ENCODE measurements around the gene JDP2.

JDP2 gene

DNA sequence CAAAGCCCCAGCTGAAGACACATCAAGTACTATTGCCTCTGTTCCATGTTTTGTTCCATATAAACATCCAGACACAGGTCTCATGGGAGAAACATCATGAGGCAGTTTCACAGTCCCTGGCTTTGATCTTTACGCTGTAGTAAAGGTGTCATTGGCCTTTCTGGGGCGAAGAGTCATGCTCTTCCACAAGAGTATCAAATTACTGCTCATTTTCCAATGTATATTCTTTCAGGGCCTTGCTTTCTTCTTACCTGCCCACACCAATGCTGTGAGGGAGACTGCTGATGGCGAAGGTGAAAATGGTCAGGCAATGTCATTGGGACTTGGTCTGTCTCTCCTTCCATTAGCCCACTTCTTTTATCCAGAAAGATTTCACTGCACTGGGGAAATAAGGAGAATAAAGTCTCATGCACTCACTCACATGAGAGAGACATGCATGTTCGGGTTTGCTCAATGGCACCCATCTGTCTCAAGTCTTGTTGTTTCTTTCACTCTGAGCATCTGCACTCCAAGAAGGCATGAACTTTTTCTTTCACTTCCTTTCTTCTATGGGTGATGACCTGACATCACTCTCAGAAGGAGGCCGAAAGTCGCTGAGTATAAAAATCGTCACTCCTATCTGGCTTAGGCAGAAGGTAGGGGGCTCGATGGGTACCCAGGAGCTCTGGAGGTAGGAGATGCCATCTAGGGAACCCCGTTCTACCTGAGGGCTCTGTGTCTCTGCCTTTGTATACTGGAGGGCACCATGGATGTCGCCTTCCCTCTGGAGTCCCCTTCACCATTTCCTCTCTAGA is 1.3 kb upstream of the JDP2 start:
- peaks cover 29% of the 10 kb centered on the region; the same call in 1 of the 2 replicates for H4K20me1 ChIP-seq
- H3K36me3 ChIP-seq: peaks cover under 1% of the 10 kb centered on the region; the same call in 1 of the 2 replicates
- no peaks in the 10 kb centered on the region for H3K9me3 ChIP-seq
- H3K9ac ChIP-seq: peak overlapping the region; percentile 81
- H3K27ac ChIP-seq: peak overlapping the region; percentile 78; the same call in 1 of the 2 replicates
- H3K4me2 ChIP-seq: peak overlapping the region; percentile 97
- TF ChIP-seq Cebpa-rat (IDR thresholded peaks at IDR 0.05): no peak
- H3K27me3 ChIP-seq: peaks cover 22% of the 10 kb centered on the region; the same call in 1 of the 2 replicates
- peaks cover 49% of the 10 kb centered on the region for H3K4me1 ChIP-seq
- peak overlapping the region; percentile 87 for H3K4me3 ChIP-seq

GRCh38 chr14:75427126-75427481 is 718 bp upstream of the JDP2 start:
- Histone ChIP-seq H3K9ac (peak overlapping the region; percentile 81), H3K4me3 (peak overlapping the region; percentile 87)

GRCh38 chr14:75428230-75429104 is 645 bp downstream of the JDP2 start:
- no peak for TF ChIP-seq Cebpa-rat (IDR thresholded peaks at IDR 0.05)
- peaks cover 66% of the 10 kb centered on the region for H3K4me1 ChIP-seq
- peak overlapping the region; percentile 78 for H3K27ac ChIP-seq
- H3K27me3 ChIP-seq: peaks cover 22% of the 10 kb centered on the region; the same call in 1 of the 2 replicates
- peak overlapping the region; percentile 87 for H3K4me3 ChIP-seq
- peaks cover 42% of the 10 kb centered on the region; the same call in 1 of the 2 replicates for H4K20me1 ChIP-seq
- H3K4me2 ChIP-seq: peak overlapping the region; percentile 97
- H3K9ac ChIP-seq: peak overlapping the region; percentile 81
- H3K36me3 ChIP-seq: peaks cover 14% of the 10 kb centered on the region
- H3K9me3 ChIP-seq: no peaks in the 10 kb centered on the region

More at GRCh38 chr14:75427126-75427481, 718 bp upstream of the JDP2 start:
- peaks cover 35% of the 10 kb centered on the region; the same call in 1 of the 2 replicates for H4K20me1 ChIP-seq
- peaks cover 22% of the 10 kb centered on the region; the same call in 1 of the 2 replicates for H3K27me3 ChIP-seq
- H3K36me3 ChIP-seq: peaks cover 6% of the 10 kb centered on the region
- peak overlapping the region; percentile 97 for H3K4me2 ChIP-seq
- peaks cover 55% of the 10 kb centered on the region for H3K4me1 ChIP-seq
- H3K9me3 ChIP-seq: no peaks in the 10 kb centered on the region
- no peak for TF ChIP-seq Cebpa-rat (IDR thresholded peaks at IDR 0.05)
- H3K27ac ChIP-seq: peak overlapping the region; percentile 78; the same call in 1 of the 2 replicates

- no peak overlapping the region for H3K9ac ChIP-seq
- H3K27ac ChIP-seq: no peak overlapping the region
- TF ChIP-seq Cebpa-rat (IDR thresholded peaks at IDR 0.05): no peak
These were observed 1.7 kb downstream of the JDP2 start for GRCh38 chr14:75429562-75429961.

DNA sequence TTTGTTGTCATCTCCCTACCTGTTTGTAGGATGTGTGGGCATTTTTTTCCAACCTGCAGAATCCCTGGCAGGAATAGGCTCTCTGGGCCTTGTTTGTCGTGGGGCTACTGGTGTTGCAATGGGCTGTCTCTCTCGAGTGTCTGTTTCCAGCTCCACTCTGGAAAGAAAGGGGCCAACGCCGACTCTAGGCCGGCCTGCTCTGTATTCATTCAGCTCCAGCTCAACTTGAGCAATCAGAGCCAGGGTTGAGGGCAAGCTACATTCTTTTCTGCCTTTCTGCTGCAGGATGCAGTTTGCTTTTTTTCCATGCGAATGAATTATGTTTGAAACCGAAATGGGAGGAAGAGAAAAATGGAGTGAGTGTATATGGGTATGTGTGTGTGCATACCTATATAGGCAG is 2.3 kb downstream of the JDP2 start:
- peak overlapping the region; percentile 97 for H3K4me2 ChIP-seq
- H3K9ac ChIP-seq: no peak overlapping the region
- H3K4me1 ChIP-seq: peaks cover 83% of the 10 kb centered on the region
- H4K20me1 ChIP-seq: peaks cover 58% of the 10 kb centered on the region; the same call in 1 of the 2 replicates
- H3K9me3 ChIP-seq: no peaks in the 10 kb centered on the region
- no peak overlapping the region for H3K27ac ChIP-seq
- H3K36me3 ChIP-seq: peaks cover 14% of the 10 kb centered on the region
- H3K27me3 ChIP-seq: peaks cover 22% of the 10 kb centered on the region; the same call in 1 of the 2 replicates
- no peak overlapping the region for H3K4me3 ChIP-seq
- TF ChIP-seq Cebpa-rat (IDR thresholded peaks at IDR 0.05): no peak

More at GRCh38 chr14:75429562-75429961, 1.7 kb downstream of the JDP2 start:
- H3K4me3 ChIP-seq: peak overlapping the region; percentile 87; the same call in 1 of the 2 replicates
- H3K27me3 ChIP-seq: peaks cover 22% of the 10 kb centered on the region; the same call in 1 of the 2 replicates
- peaks cover 52% of the 10 kb centered on the region; the same call in 1 of the 2 replicates for H4K20me1 ChIP-seq
- peaks cover 14% of the 10 kb centered on the region for H3K36me3 ChIP-seq
- no peaks in the 10 kb centered on the region for H3K9me3 ChIP-seq
- peaks cover 77% of the 10 kb centered on the region for H3K4me1 ChIP-seq
- peak overlapping the region; percentile 97 for H3K4me2 ChIP-seq

- Histone ChIP-seq H3K9ac (no peak overlapping the region), H3K36me3 (peaks cover 14% of the 10 kb centered on the region), H3K4me1 (peaks cover 87% of the 10 kb centered on the region), H3K27ac (no peak overlapping the region), H3K4me3 (no peak overlapping the region), H3K4me2 (peak overlapping the region; percentile 97), H4K20me1 (peaks cover 62% of the 10 kb centered on the region; the same call in 1 of the 2 replicates), H3K9me3 (no peaks in the 10 kb centered on the region), H3K27me3 (peaks cover 21% of the 10 kb centered on the region; the same call in 1 of the 2 replicates)
- no peak for TF ChIP-seq Cebpa-rat (IDR thresholded peaks at IDR 0.05)
These were observed 2.7 kb downstream of the JDP2 start for GRCh38 chr14:75430526-75430925.

GRCh38 chr14:75430976-75431375 is 3.2 kb downstream of the JDP2 start:
- Histone ChIP-seq H3K4me1 (peaks cover 90% of the 10 kb centered on the region), H3K9ac (no peak overlapping the region)
- TF ChIP-seq Cebpa-rat (IDR thresholded peaks at IDR 0.05): no peak

DNA sequence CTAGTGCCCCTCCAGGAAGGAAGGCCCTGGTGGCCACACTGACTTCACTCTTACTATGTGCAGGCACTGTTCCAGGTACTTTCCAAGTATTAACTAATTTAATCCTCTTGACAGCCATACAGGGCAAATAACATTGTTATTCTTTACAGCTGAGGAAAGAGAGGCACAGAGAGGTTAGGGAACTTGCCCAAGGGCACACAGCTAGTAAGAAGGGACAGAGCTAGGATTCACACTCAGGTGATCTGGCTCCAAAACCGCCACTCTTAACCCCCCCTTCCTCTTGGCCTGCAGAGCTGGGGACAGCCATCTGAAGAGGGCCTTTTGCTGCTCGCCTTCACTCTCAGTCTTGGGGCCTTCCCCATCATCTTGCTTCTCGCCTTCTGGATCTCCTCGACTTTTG is 4.0 kb downstream of the JDP2 start:
- H3K27ac ChIP-seq: no peak overlapping the region
- H3K36me3 ChIP-seq: peaks cover 14% of the 10 kb centered on the region
- H3K4me1 ChIP-seq: peaks cover 90% of the 10 kb centered on the region
- peaks cover 8% of the 10 kb centered on the region; the same call in 1 of the 2 replicates for H3K27me3 ChIP-seq
- no peak overlapping the region for H3K9ac ChIP-seq
- H4K20me1 ChIP-seq: peaks cover 67% of the 10 kb centered on the region; the same call in 1 of the 2 replicates
- no peak for TF ChIP-seq Cebpa-rat (IDR thresholded peaks at IDR 0.05)
- H3K9me3 ChIP-seq: no peaks in the 10 kb centered on the region
- peak overlapping the region; percentile 97 for H3K4me2 ChIP-seq
- no peak overlapping the region for H3K4me3 ChIP-seq

More at GRCh38 chr14:75430976-75431375, 3.2 kb downstream of the JDP2 start:
- Histone ChIP-seq H3K36me3 (peaks cover 14% of the 10 kb centered on the region), H3K9me3 (no peaks in the 10 kb centered on the region), H3K27me3 (peaks cover 17% of the 10 kb centered on the region; the same call in 1 of the 2 replicates), H3K4me2 (peak overlapping the region; percentile 97), H4K20me1 (peaks cover 67% of the 10 kb centered on the region; the same call in 1 of the 2 replicates), H3K27ac (no peak overlapping the region), H3K4me3 (no peak overlapping the region)

GRCh38 chr14:75432411-75432810 is 4.6 kb downstream of the JDP2 start:
- Histone ChIP-seq H3K4me1 (peaks cover 90% of the 10 kb centered on the region), H3K9me3 (no peaks in the 10 kb centered on the region), H3K4me3 (no peak overlapping the region), H4K20me1 (peaks cover 68% of the 10 kb centered on the region; the same call in 1 of the 2 replicates), H3K9ac (no peak overlapping the region), H3K4me2 (no peak overlapping the region), H3K36me3 (peaks cover 18% of the 10 kb centered on the region), H3K27me3 (peaks cover 2% of the 10 kb centered on the region; the same call in 1 of the 2 replicates), H3K27ac (no peak overlapping the region)
- TF ChIP-seq Cebpa-rat (IDR thresholded peaks at IDR 0.05): no peak
